GM12878 (cell line): ENCODE measurements around the gene EYS. TPM values are rescaled to one million over a fixed set of nuclear protein-coding genes. Genes with fewer than 3 reads are reported as not detected.

ENCODE experiments used
- ATAC-seq: fragments of 200-7000 bp; cut with Tn5 transposase; 3 replicates; pipeline ENCODE4 v1.9.1; 2020; ENCODE audit warnings: mild to moderate bottlenecking, moderate library complexity
- BruUV-seq: library from RNA; stranded (reverse); fragments of 400-500 nt; replicated peaks from 2 replicates; lab custom pipeline; 2021; lab: Mats Ljungman, UMichigan
- CTCF ChIA-PET: fragments of 300-600 bp; sonication (Branson Sonifier 250); formaldehyde crosslinking; extraction: SDS; loops from one replicate; lab custom pipeline; 2021; ENCODE audit warnings: inconsistent platforms; lab: Yijun Ruan, JAX
- POLR2A ChIA-PET: fragments of 350-600 bp; formaldehyde crosslinking; extraction: SDS; loops from one replicate; lab custom pipeline; 2021; ENCODE audit warnings: inconsistent platforms; lab: Charles Lee
- RAD21 ChIA-PET: fragments of 300-600 bp; sonication (Branson Sonifier 250); formaldehyde crosslinking; loops from one replicate; lab custom pipeline; 2023; ENCODE audit warnings: antibody characterized with exemption; ENCODE audit not compliant: unreplicated experiment; lab: Charles Lee
- SMC1A ChIA-PET: fragments of 300-600 bp; sonication (Branson Sonifier 250); formaldehyde crosslinking; loops from one replicate; lab custom pipeline; 2023; ENCODE audit not compliant: unreplicated experiment, uncharacterized antibody; lab: Charles Lee
- DNase-seq: peaks from one replicate; pipeline ENCODE4 v3.0.0-alpha.2; 2011; ENCODE audit warnings: low read depth, low spot score
- FAIRE-seq: peaks from 3 replicates; lab custom pipeline; 2011; peaks lifted over from hg19 to GRCh38; lab: Jason Lieb, UNC
- H2AFZ ChIP-seq: 2 replicates; pipeline ENCODE4 v1.6.0; 2011; ENCODE audit warnings: low read depth, low read length, control low read depth; ENCODE audit not compliant: control insufficient read depth
- H3K27ac ChIP-seq: 2 replicates; pipeline ENCODE4 v1.5.1; 2011; ENCODE audit warnings: control low read depth; ENCODE audit not compliant: control insufficient read depth, insufficient read depth
- H3K27me3 ChIP-seq, 2 experiments: replicated peaks in 1 of 2; 2 replicates each; pipeline versions ENCODE4 v1.6.0 to v1.6.1; 2011; ENCODE audit warnings: low read length in 1 of 2; ENCODE audit not compliant: control insufficient read depth in 2 of 2, insufficient read depth in 2 of 2
- H3K36me3 ChIP-seq, 2 experiments: 2 replicates each; pipeline ENCODE4 v1.5.1; 2011; ENCODE audit warnings: low read length in 1 of 2; ENCODE audit not compliant: control insufficient read depth in 2 of 2, insufficient read depth in 2 of 2
- H3K4me1 ChIP-seq: 2 replicates; pipeline ENCODE4 v1.6.1; 2011; ENCODE audit warnings: mild to moderate bottlenecking, low read length, moderate library complexity, mixed read lengths; ENCODE audit not compliant: control insufficient read depth, insufficient read depth
- H3K4me2 ChIP-seq: 2 replicates; pipeline ENCODE4 v1.6.0; 2011; ENCODE audit warnings: control low read depth; ENCODE audit not compliant: control insufficient read depth, insufficient read depth
- H3K4me3 ChIP-seq: fragments of 200-600 bp; sonication (generic); 2 replicates; pipeline ENCODE4 v1.5.1; 2016
- H3K79me2 ChIP-seq: 2 replicates; pipeline ENCODE4 v1.6.0; 2011; ENCODE audit warnings: low read length; ENCODE audit not compliant: control insufficient read depth, insufficient read depth
- H3K9ac ChIP-seq: 2 replicates; pipeline ENCODE4 v1.8.0; 2011; ENCODE audit warnings: low read length, control low read depth, mixed read lengths; ENCODE audit not compliant: control insufficient read depth, insufficient read depth
- H3K9me3 ChIP-seq: replicated peaks from 3 replicates; pipeline ENCODE4 v1.5.1; 2011; ENCODE audit warnings: mild to moderate bottlenecking, low read length; ENCODE audit not compliant: control insufficient read depth, insufficient read depth
- H4K20me1 ChIP-seq: 2 replicates; pipeline ENCODE4 v1.6.0; 2011; ENCODE audit not compliant: control insufficient read depth, insufficient read depth
- BHLHE40 ChIP-seq, 2 experiments: fragments of 450-650 bp in 1 of 2; IDR thresholded peaks; 2 replicates each; pipeline ENCODE4 v1.6.1; 2011 to 2017; ENCODE audit warnings: low read depth in 2 of 2, borderline replicate concordance in 1 of 2, improper control_type of control experiment in 1 of 2, low read length in 1 of 2, mild to moderate bottlenecking in 1 of 2
- CEBPZ ChIP-seq: fragments of 150-350 bp; IDR thresholded peaks from 2 replicates; pipeline ENCODE4 v1.6.1; 2016; ENCODE audit warnings: low read depth, low read length
- CHD2 ChIP-seq: IDR thresholded peaks from 2 replicates; pipeline ENCODE4 v1.6.1; 2011; ENCODE audit warnings: low read depth, low read length, improper control_type of control experiment, borderline replicate concordance
- ESRRA ChIP-seq: IDR thresholded peaks from 2 replicates; pipeline ENCODE4 v1.6.1; 2012; ENCODE audit warnings: mild to moderate bottlenecking, low read length, improper control_type of control experiment
- FOXM1 ChIP-seq: IDR thresholded peaks from 2 replicates; pipeline ENCODE4 v1.6.1; 2012; ENCODE audit warnings: low read depth, mild to moderate bottlenecking, inconsistent platforms, low read length, moderate library complexity
- HDAC2 ChIP-seq: fragments of 200-600 bp; sonication (generic); IDR thresholded peaks from 2 replicates; pipeline ENCODE4 v1.6.1; 2017
- MXI1 ChIP-seq: fragments of 150-350 bp; IDR thresholded peaks from 2 replicates; pipeline ENCODE4 v1.6.1; 2011; ENCODE audit warnings: low read depth, mild to moderate bottlenecking, inconsistent platforms, low read length, improper control_type of control experiment
- MYB ChIP-seq: fragments of 150-350 bp; IDR thresholded peaks from 2 replicates; pipeline ENCODE4 v1.6.1; 2014; ENCODE audit warnings: mild to moderate bottlenecking, low read depth, low read length, borderline replicate concordance
- RB1 ChIP-seq: fragments of 450-650 bp; formaldehyde crosslinking; IDR thresholded peaks from 2 replicates; pipeline ENCODE4 v1.6.1; 2017; ENCODE audit warnings: mild to moderate bottlenecking, borderline replicate concordance
- SREBF2 ChIP-seq: IDR thresholded peaks from 2 replicates; pipeline ENCODE4 v1.6.1; 2012; ENCODE audit warnings: mild to moderate bottlenecking, low read length
- whole genome bisulfite sequencing: methylation state at CpG from one replicate; pipeline ENCODE4 v1.1.6; 2016; ENCODE audit warnings: low lambda C conversion rate; ENCODE audit not compliant: insufficient replicate concordance, insufficient coverage; ENCODE audit errors: missing lambda C conversion rate; 5-methylcytosine and 5-hydroxymethylcytosine counted together
- in situ Hi-C: fragments of 300-500 bp; cut with MboI; formaldehyde crosslinking; loops from 9 replicates; pipeline ENCODE4 v1.14.3; 2018; ENCODE audit warnings: mixed read lengths
- intact Hi-C: fragments of 100-400 bp; cut with micrococcal nuclease; formaldehyde crosslinking; loops from one replicate; pipeline ENCODE4 v1.14.2; 2022; ENCODE audit not compliant: unreplicated experiment
- polyA plus RNA-seq, 11 experiments: library from polyadenylated mRNA; depleted of rRNA in 4 of 11; unstranded in 6 of 11; stranded (reverse) in 5 of 11; fragments of >200 nt; fragmentation: Nextera tagmentation in 4 of 11; fragmentation: Illumina TruSeq in 1 of 11; extraction: Ambion mirVana in 4 of 11; extraction: Trizol in 1 of 11; gene quantifications; 1 replicate in 1 of 11; 2 replicates in 10 of 11; pipeline versions ENCODE4 v1.2.1 to v1.2.3, GENCODE V29; 2011 to 2016; ENCODE audit warnings: inconsistent platforms in 2 of 11, missing spikeins in 2 of 11, low read depth in 1 of 11
- total RNA-seq, 4 experiments: library from RNA; depleted of rRNA in 3 of 4; stranded (reverse); fragments of >200 nt in 3 of 4; fragmentation: Illumina TruSeq in 1 of 4; extraction: Trizol in 1 of 4; gene quantifications; 2 replicates each; pipeline versions ENCODE4 v1.2.1 to v1.2.3, GENCODE V29; 2013 to 2021
- TF ChIP-seq, protein P1 (sequence below): fragments of 450-650 bp; IDR thresholded peaks from 2 replicates; pipeline ENCODE4 v1.6.1; 2017; ENCODE audit warnings: mild to moderate bottlenecking
- TF ChIP-seq, protein P2 (sequence below): IDR thresholded peaks from 2 replicates; pipeline ENCODE4 v1.6.1; 2011; ENCODE audit warnings: borderline replicate concordance, low read depth, mild to moderate bottlenecking, moderate library complexity, mixed read lengths, low read length; ENCODE audit not compliant: insufficient read depth; ENCODE audit errors: extremely low read length

Gene EYS
- total and polyA plus RNA-seq, 10 of the 15 experiments (the other 5 are each of a cell fraction or from before 2014, with no cell fraction given) = under 0.01 to 0.14 (median 0.02) TPM; not detected in 1

GRCh38 chr6:65701325-65701724 lies 5.7 kb downstream of the EYS start:
- ChIA-PET SMC1A (no interaction called here), CTCF (no interaction called here), RAD21 (no interaction called here), POLR2A (interaction anchor here (0.5 kb wide), 1 partner anchor 86 kb away, joined by 3 read pairs; no protein-coding TSS in a partner anchor)
- TF ChIP-seq FOXM1 = no peak
- no peak for TF ChIP-seq SREBF2
- TF ChIP-seq, protein P1, sequence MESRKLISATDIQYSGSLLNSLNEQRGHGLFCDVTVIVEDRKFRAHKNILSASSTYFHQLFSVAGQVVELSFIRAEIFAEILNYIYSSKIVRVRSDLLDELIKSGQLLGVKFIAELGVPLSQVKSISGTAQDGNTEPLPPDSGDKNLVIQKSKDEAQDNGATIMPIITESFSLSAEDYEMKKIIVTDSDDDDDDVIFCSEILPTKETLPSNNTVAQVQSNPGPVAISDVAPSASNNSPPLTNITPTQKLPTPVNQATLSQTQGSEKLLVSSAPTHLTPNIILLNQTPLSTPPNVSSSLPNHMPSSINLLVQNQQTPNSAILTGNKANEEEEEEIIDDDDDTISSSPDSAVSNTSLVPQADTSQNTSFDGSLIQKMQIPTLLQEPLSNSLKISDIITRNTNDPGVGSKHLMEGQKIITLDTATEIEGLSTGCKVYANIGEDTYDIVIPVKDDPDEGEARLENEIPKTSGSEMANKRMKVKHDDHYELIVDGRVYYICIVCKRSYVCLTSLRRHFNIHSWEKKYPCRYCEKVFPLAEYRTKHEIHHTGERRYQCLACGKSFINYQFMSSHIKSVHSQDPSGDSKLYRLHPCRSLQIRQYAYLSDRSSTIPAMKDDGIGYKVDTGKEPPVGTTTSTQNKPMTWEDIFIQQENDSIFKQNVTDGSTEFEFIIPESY = no peak
- TF ChIP-seq CHD2 = no peak
- TF ChIP-seq BHLHE40 (IDR thresholded peaks at IDR 0.05; ENCODE audit: borderline replicate concordance in 1 of 2, low read depth in 2 of 2, low read length in 1 of 2) = no peak
- TF ChIP-seq ESRRA = no peak
- ATAC-seq (no peak), FAIRE-seq (no peak), DNase-seq (no peak)
- Histone ChIP-seq H3K4me1 (no peaks in the 10 kb centered on the region), H2AFZ (no peak overlapping the region), H3K4me3 (no peak overlapping the region), H3K9ac (no peak overlapping the region), H4K20me1 (no peaks in the 10 kb centered on the region), H3K4me2 (no peak overlapping the region), H3K27ac (no peak overlapping the region), H3K79me2 (no peaks in the 10 kb centered on the region), H3K36me3 (no peaks in the 10 kb centered on the region), H3K9me3 (no peaks in the 10 kb centered on the region), H3K27me3 (no peaks in the 10 kb centered on the region)
- intact Hi-C loops (no loop called here), in situ Hi-C loops (no loop called here)
- no TSS peak for BruUV-seq
- WGBS = 0% methylated on average over 1 of the region's 1 CpG

DNA sequence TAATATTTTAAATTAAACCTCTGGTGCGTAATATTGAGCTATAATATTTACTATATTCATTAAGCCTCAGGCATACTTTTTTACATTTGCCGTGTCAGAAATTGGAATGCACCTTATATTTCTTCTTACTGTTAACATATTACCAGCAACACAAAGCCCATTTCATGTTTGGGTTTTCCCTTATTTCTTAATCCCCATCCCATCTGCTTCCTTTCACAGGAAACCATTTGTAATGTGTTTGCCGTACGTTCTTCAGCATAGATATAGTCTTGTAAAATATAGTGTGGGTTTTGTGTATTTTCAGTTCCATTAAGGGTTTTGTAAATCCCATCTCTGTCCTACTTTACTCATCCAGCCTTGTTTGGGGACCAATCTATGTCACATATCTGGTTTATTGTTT lies 6.5 kb downstream of the EYS start:
- no peak for DNase-seq
- RAD21 ChIA-PET = no interaction called here
- H3K4me1 ChIP-seq = no peaks in the 10 kb centered on the region
- in situ Hi-C loops = no loop called here
- 73% methylated on average over 4 of the region's 4 CpGs for WGBS
- no peak overlapping the region for H3K9ac ChIP-seq
- SMC1A ChIA-PET = no interaction called here
- FAIRE-seq = no peak
- intact Hi-C loops = no loop called here
- POLR2A ChIA-PET = no interaction called here
- H3K79me2 ChIP-seq = no peaks in the 10 kb centered on the region
- no peak overlapping the region for H2AFZ ChIP-seq
- H3K9me3 ChIP-seq = no peaks in the 10 kb centered on the region
- CTCF ChIA-PET = no interaction called here
- no peak overlapping the region for H3K4me2 ChIP-seq
- H3K4me3 ChIP-seq = no peak overlapping the region
- no peaks in the 10 kb centered on the region for H3K36me3 ChIP-seq
- no peaks in the 10 kb centered on the region for H4K20me1 ChIP-seq
- no peak for ATAC-seq
- no peak overlapping the region for H3K27ac ChIP-seq
- BruUV-seq = no TSS peak
- H3K27me3 ChIP-seq = no peaks in the 10 kb centered on the region
- TF ChIP-seq MXI1 (no peak), CEBPZ (no peak), MYB (no peak), RB1 (no peak), HDAC2 (no peak)
- TF ChIP-seq, protein P2, sequence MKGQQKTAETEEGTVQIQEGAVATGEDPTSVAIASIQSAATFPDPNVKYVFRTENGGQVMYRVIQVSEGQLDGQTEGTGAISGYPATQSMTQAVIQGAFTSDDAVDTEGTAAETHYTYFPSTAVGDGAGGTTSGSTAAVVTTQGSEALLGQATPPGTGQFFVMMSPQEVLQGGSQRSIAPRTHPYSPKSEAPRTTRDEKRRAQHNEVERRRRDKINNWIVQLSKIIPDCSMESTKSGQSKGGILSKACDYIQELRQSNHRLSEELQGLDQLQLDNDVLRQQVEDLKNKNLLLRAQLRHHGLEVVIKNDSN = no peak
